CD4-positive, alpha-beta T cell treated with Interferon alpha-2 for 1 hour (primary cell): Measurements from ENCODE around the gene KRTAP21-3.
"Not testable (repeated sequence)": the region's sequence is repeated elsewhere in the genome, so short reads cannot be mapped to it uniquely, and the experiment has no call there.

ENCODE experiments used
- DNase-seq, 2 donors: peaks; one replicate each; pipeline ENCODE4 v3.0.0-alpha.2; 2020 to 2022

KRTAP21-3 gene, protein sequence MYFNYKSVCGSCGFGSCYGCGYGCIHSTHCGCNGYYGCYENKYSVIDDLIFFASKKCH

DNA sequence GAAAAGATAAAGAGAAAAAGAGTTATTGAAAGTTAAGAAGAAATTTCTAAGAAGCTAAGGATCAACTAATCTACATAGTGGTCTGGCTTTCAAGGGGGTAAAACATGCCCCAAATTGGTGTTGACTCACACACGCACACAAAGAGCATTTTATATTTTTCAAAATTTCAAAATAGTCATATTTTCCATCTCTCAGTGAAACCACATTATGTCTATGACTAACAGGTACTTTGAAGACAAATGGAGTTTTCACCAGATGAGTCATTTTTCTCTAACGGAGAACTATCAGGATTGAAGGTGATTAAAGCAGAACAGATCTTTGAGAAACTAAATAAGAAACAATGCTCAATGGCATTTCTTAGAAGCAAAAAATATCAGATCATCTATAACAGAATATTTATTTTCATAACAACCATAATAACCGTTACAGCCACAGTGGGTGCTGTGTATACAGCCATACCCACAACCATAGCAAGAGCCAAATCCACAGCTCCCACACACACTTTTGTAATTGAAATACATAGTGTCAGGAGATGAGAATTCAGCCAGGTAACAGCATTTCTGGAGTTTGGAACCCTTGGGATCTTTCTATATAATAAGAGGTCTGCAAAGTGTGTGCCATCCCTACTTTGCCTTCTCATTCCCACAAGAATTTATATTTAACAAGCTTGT lies at the start of gene KRTAP21-3:
KRTAP21-3 (minus strand) TSS at position 539 of the 671 bp plus-strand sequence; CDS start at position 521, 18 bp downstream.
- DNase-seq = peak in 1 of 2 donors; percentile 8

GRCh38 chr21:30760776-30761175 lies 42.2 kb upstream of the KRTAP21-3 start:
- no peak for DNase-seq

DNA sequence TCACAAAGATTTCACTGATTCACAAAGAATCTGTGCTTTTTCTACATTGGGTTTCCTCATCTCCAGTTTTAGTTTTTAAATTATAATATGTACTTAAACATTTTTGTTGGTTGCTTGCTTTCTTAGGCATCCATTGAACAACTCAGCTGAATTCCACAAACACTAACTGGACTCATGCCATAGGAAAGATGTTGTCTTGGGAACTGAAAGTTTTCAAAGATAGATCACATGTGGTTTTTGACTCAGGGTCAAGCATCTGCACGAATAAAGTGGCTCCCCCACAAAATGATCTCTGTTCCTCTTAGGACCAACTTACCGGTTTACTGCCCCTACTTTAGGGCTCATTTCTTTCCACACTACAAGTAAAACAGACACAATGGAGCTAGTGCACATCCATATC lies 39.7 kb upstream of the KRTAP21-3 start:
- DNase-seq = no peak

GRCh38 chr21:30755328-30755727 lies 36.8 kb upstream of the KRTAP21-3 start, which contains the start of gene KRTAP21-1:
Gene KRTAP21-1, minus strand, starts transcription at chr21:30755428. Its CDS starts 50 bp downstream, at chr21:30755378.
- not testable (repeated sequence) for DNase-seq

DNA sequence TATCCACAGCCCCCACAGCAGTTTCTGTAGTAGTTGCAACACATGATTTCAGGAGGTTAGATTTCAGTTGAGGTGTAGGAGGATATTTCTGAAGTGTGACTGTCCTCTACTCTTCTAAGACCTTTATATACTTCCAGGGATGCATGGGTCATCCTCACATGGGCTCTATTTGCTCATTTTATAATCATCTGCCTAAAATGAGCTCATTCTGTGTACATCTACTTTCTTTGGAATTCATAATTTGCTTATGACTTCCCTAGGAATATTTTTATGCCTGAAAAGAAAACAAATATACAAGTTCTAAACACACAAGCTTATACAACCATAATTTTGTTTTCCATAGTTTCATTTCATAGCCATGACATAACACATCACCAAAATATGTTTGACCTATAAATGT lies 28.6 kb upstream of the KRTAP21-3 start, which contains the start of gene KRTAP21-2:
KRTAP21-2 (minus strand) TSS at position 101 of the 400 bp plus-strand sequence; CDS start at position 44, 57 bp downstream.
- no peak for DNase-seq

- no peak for DNase-seq
Measured at GRCh38 chr21:30740462-30740861, 21.9 kb upstream of the KRTAP21-3 start.

DNA sequence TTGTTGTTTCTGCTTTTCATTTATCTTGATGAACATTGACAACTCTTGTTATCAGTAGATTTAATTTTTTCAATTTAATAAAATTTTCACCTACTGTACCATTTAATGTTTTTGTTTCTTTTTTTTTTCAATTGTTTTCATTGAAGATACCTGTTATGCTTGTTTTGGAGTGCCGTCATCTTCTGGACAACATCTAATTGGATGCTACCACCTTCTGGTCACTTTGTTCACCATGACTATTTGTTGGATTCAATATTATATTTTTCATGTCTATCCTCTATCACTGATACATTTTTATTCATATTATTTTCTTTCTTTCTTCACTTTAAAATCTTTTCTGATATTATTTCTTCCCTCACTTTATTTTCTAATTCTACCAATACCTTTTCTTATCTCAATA lies 14.4 kb upstream of the KRTAP21-3 start:
- no peak for DNase-seq

DNA sequence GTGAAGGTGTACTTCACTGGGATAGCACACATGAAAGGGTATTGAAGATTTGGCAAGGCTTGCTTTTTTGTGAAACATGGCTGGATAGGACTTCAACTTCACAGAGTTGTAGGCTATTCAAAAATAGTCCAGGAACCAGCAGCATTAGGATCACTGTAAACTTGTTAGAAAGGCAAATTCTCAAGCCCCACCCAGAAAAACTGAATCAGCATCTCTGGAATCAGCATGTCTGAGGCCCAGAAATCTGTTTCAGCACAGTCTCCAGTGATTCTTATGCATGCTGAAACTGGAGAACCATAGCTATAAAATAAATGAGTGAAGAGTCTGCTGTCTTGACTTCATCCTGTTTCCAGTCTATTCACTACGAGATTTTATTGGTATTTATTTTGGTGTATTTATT lies 8.1 kb upstream of the KRTAP21-3 start:
- DNase-seq = no peak

- DNase-seq = no peak
Measured at GRCh38 chr21:30719401-30719800, 824 bp upstream of the KRTAP21-3 start.

DNA sequence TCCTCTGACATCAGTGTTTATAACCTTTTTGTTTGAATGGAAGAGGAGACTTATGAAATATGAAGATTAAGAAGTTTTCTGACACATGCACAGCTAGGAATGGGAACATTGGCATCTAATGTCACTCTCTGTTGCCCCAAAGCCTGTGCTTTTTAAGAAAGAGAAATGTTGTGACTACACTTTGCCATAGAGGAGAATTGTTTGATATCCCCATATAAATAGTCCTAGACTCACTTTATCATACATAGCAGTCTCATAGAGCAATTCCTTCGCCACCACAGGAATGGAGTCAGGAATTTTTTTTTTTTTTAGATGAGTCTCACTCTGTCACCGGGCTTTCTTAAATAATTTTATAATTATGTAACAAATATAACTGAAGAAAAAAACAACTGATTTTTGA lies 1.5 kb downstream of the KRTAP21-3 start:
- DNase-seq = no peak

DNA sequence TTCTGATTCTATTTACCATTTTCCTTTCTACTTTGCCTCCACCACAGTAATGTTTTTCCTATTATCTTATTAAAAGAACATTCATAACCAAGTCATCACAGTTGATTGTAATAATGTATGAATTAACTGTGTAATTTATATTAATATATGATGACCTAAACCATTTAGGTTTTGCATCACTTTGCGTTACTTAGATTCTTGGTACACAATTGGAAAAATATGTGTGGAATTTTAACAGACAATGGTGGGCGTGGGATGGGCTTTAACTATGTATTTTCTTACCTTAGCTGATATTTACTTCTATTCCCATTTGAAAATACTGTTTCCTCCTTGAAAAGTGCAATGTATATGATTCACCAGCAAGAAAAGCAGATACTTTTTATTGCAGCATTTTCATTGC lies 3.6 kb downstream of the KRTAP21-3 start:
- no peak for DNase-seq

GRCh38 chr21:30714456-30714855 lies 4.1 kb downstream of the KRTAP21-3 start:
- DNase-seq = no peak

GRCh38 chr21:30713766-30714165 lies 4.8 kb downstream of the KRTAP21-3 start:
- DNase-seq = no peak

- DNase-seq = no peak
Measured at GRCh38 chr21:30710499-30710898, 8.1 kb downstream of the KRTAP21-3 start.

DNA sequence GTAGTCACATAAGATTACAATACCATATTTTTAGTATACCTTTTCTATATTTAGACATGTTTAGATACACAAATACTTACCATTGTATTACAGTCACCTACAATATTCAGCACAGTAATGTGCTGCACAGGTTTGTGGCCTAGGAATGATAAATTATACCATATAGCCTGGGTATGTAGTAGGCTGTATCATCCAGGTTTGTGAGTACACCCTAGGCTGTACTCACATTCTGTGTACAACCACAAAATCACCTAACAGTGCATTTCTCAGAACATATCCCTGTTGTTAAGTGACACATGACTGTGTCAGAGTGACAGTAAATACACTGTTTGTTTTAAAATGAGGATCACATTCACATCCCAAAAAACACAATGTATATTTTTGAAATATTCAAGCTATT lies 11.2 kb downstream of the KRTAP21-3 start:
- DNase-seq = no peak

DNA sequence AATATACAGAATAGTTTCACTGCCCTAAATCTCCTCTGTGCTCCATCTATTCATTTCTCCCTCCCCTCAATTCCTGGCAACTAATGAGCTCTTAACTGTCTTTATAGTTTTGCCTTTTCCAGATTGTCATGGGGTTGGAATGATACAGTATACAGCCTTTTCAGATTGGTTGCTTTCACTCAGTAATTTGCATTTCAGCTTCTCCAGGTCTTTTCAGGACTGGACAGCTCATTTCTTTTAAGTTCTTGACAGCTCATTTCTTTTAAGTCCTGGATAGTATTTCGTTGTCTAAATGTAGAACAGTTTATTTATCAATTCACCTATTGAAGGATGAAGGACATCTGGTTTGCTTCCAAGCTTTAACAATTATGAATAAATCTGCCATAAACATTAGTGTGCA lies 22.6 kb downstream of the KRTAP21-3 start:
- DNase-seq = no peak

DNA sequence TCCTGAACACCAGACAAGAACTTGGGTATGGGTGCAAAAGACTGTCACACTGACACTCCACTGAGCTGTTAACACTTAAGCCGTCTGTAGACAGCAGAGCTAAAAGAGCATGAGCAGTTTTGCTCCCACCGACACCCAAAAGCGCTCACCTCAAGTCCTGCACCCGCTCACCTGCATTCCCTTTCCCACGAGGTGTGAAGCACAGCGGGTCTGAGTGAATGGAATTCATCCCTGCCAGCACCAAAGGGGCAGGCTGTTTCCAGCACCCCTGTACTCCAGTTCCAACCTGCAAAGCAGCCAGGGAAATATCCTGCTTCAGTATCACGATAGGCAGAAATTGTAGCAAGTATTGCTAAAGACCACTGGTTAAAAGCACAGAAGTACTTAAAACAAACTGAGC lies 28.8 kb downstream of the KRTAP21-3 start:
- DNase-seq = no peak

DNA sequence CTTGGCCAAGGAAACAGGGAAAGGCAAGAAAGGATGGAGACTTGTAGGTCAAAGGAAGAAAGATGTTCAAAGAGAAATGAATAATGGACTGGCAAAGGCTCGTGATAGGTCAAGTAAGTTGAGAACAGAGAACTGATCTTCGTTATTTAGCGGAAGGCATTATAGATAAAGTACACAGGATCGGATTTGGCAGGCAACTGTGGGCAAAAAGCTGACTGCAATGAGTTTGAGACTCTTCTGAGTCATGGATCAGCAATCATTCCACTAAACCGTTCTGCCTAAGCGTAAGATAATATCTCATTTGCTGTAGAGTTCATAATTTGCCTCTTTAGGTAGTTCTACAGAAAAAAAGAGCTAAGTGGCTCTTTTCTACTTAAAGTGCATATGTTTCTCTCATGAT lies 34.1 kb downstream of the KRTAP21-3 start:
- no peak for DNase-seq

- DNase-seq = no peak
Measured at GRCh38 chr21:30680586-30680985, 38.0 kb downstream of the KRTAP21-3 start.

DNA sequence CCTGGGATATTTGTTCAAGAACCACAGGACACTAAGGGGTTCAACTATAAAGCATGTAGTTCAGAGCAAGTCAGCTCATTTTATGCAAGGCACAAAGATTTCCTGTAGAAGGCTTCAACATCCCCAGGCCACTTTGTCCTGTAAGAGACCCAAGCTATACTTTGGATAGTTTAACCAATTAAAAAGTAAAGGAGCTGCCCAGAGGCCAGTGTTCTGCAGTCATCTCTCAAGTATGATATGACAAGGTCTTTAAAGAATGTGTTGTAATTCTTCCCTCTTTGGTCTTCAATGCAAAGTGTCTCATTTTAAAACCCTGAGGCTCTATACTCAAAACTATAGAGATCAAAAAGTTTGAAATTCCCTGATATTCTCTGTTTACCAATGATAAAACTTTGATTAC lies 41.8 kb downstream of the KRTAP21-3 start:
- no peak for DNase-seq

- DNase-seq = no peak
Measured at GRCh38 chr21:30674312-30674711, 44.3 kb downstream of the KRTAP21-3 start.

DNA sequence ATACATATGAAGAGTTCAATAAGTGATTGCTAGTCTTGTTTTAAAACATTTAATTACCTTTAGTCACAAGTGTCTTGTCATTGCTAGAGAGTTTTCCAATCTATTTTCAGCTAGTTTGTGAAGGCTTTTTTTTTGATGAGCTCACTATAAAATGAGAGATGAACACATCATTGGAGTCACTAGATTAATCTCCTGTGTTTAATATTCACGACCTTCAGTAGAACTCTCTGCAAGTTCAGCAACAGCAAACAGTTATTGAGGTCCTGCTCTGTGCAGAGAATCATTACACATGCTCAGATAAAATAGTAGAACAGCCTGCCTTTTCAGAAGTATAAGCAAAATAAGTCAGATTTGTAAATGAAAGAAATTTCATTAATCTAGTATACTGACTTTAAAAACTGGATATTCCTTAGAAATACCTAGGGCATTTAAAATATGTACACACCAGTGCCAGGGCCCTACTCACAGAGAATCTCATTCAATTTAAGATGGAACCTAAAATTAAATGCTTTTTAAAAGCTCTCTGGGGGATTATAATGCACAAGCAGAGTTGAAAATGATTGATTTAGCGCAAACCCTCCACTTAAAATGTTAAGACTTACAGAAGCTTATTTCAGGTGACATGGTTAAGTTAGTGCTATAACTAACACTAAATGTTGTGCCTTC lies 45.5 kb downstream of the KRTAP21-3 start:
- no peak for DNase-seq

GRCh38 chr21:30668776-30669175 lies 49.8 kb downstream of the KRTAP21-3 start:
- DNase-seq = no peak
